Fibroblast of skin of left biceps (primary cell): ENCODE results near the gene PPP6R3.
A peak's percentile ranks its signal among the peaks of the same experiment; 100 is the strongest.

ENCODE experiments used
- DNase-seq, 2 experiments: peaks; one replicate each; pipeline ENCODE4 v3.0.0-alpha.2; 2013; ENCODE audit warnings: low read depth in 2 of 2

Gene PPP6R3

GRCh38 chr11:68495220-68495729 lies 34.7 kb downstream of the PPP6R3 start:
- no peak for DNase-seq

GRCh38 chr11:68495872-68496271 lies 35.3 kb downstream of the PPP6R3 start:
- no peak for DNase-seq

- DNase-seq: no peak
Observed at GRCh38 chr11:68497761-68498160, 37.2 kb downstream of the PPP6R3 start.

GRCh38 chr11:68498321-68498720 lies 37.8 kb downstream of the PPP6R3 start:
- DNase-seq: no peak

GRCh38 chr11:68498903-68499883 lies 38.6 kb downstream of the PPP6R3 start:
- no peak for DNase-seq

GRCh38 chr11:68500206-68500605 lies 39.7 kb downstream of the PPP6R3 start:
- DNase-seq: no peak

GRCh38 chr11:68501813-68502212 lies 41.3 kb downstream of the PPP6R3 start:
- DNase-seq: no peak

- no peak for DNase-seq
Observed at GRCh38 chr11:68503251-68503687, 42.7 kb downstream of the PPP6R3 start.

GRCh38 chr11:68503792-68504191 lies 43.2 kb downstream of the PPP6R3 start:
- DNase-seq: no peak

GRCh38 chr11:68504432-68505066 lies 44.0 kb downstream of the PPP6R3 start:
- no peak for DNase-seq

- DNase-seq: no peak
Observed at GRCh38 chr11:68505596-68505995, 45.0 kb downstream of the PPP6R3 start.

GRCh38 chr11:68506908-68507307 lies 46.4 kb downstream of the PPP6R3 start:
- DNase-seq: no peak

GRCh38 chr11:68508425-68508824 lies 47.9 kb downstream of the PPP6R3 start:
- DNase-seq: no peak

GRCh38 chr11:68509066-68509465 lies 48.5 kb downstream of the PPP6R3 start:
- DNase-seq: peak; percentile 45 to 55

- no peak for DNase-seq
Observed at GRCh38 chr11:68513930-68514487, 53.5 kb downstream of the PPP6R3 start.

GRCh38 chr11:68517121-68517741 lies 56.7 kb downstream of the PPP6R3 start:
- DNase-seq: no peak

- DNase-seq: no peak
Observed at GRCh38 chr11:68518191-68518590, 57.6 kb downstream of the PPP6R3 start.

GRCh38 chr11:68521969-68522652 lies 61.6 kb downstream of the PPP6R3 start:
- no peak for DNase-seq

GRCh38 chr11:68523033-68523432 lies 62.5 kb downstream of the PPP6R3 start:
- no peak for DNase-seq

- DNase-seq: no peak
Observed at GRCh38 chr11:68523743-68524142, 63.2 kb downstream of the PPP6R3 start.

GRCh38 chr11:68524213-68524612 lies 63.7 kb downstream of the PPP6R3 start:
- DNase-seq: no peak
